GM12872 (cell line): Measurements from ENCODE around the gene C19orf53.
A peak's percentile ranks its signal among the peaks of the same experiment; 100 is the strongest.

Experiments
- CTCF ChIP-seq: IDR thresholded peaks from 3 replicates; pipeline ENCODE4 v1.5.1; 2011; ENCODE audit warnings: low read depth, mild to moderate bottlenecking, low read length, moderate library complexity; ENCODE audit not compliant: insufficient read depth

C19orf53 gene

DNA sequence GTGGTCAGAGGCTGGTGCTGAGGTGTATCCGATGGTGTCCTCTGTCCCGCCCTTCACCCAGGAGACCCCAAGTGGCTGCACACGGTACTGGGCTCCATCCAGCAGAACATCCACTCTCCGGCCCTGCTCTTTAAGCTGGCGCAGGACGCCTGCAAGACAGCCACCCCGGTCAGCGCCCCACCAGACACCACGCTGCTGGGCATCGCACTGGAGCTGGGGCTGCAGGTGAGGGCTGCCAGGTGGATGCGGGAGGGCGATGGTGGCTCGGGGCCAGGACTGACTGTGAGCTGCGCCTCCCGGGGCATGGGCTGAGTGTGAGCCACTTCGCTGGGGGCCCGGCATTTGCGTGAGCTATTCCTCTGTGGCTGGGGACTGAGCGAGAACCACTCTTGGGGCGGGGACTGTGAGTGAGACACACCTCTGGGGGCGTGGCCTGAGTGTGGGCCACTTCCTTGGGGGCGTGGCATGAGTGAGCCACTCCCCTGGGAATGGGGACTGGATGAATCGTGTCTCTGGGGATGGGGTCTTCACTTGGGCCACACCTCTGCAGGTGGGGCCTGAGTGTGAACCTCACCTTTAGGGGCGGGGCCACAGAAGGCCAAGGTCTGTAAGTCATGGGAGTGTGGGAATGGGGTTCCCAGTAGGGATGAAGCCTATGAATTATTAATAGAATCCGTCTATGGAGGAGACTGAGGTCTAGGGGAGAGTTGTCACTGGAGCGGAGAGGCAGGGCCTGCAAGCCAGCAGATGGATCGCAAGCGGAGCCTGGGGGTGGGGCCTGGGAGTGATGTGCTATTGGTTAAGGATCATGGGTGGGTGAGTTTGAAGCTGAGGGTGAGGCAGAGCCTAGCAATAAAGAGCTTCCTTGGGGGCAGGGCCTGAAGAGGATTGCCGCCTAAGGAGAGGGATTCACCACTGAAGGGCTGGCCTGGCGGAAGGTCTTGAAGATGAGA is 51.5 kb downstream of the C19orf53 start:
- peak; percentile 40; the same call in 2 of the 3 replicates for TF ChIP-seq CTCF

DNA sequence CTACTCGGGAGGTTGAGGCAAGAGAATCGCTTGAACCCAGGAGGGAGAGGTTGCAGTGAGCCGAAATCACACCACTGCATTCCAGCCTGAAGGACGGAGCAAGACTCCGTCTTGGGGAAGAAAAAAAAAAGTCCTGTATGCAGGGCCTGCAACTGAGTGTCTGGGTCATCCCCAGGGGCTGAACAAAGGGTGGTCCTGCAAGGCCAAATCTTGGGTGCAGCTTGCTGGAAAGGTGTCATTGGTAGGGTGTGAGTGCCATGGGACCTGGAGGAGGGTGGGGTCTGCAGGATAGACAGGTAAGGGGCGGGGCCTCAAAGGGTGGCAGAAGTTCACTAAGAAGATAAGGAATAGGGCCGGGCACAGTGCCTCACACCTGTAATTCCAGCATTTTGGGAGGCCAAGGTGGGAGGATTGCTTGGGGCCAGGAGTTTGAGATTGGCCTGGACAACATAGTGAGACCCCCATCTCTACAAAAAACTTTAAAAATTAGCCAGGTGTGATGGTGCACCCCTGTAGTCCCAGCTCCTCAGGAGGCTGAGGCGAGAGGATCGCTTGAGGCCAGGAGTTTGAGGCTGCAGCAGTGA is 52.5 kb downstream of the C19orf53 start:
- TF ChIP-seq CTCF = no peak

DNA sequence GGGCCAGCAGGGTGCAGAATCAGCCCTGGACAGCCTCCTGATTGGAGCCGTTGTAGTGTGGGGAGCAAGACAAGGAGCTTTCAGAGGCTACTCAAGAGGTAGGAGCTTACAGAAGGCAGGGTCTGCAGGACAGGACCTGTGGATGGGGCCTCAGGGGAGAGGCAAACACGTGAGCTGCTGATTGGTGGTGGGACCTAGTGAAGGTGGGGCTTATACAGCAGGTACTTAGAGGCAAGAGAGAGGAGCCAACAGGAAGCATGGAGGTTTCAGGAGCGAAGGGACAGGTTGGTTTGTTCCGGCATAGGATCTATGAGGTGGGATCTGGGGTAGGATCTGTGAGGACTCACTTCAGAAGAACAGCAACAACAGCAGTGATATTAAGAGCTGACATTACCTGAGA is 53.4 kb downstream of the C19orf53 start:
- no peak for TF ChIP-seq CTCF
